GM12878 (cell line): Measurements from ENCODE around the gene NEU4. TPM values are rescaled to one million over a fixed set of nuclear protein-coding genes. Genes with fewer than 3 reads are reported as not detected.

Experiments
- ATAC-seq: fragments of 200-7000 bp; cut with Tn5 transposase; 3 replicates; pipeline ENCODE4 v1.9.1; 2020; ENCODE audit warnings: mild to moderate bottlenecking, moderate library complexity
- BruUV-seq: library from RNA; stranded (reverse); fragments of 400-500 nt; replicated peaks from 2 replicates; lab custom pipeline; 2021; lab: Mats Ljungman, UMichigan
- CTCF ChIA-PET: fragments of 300-600 bp; sonication (Branson Sonifier 250); formaldehyde crosslinking; extraction: SDS; loops from one replicate; lab custom pipeline; 2021; ENCODE audit warnings: inconsistent platforms; lab: Yijun Ruan, JAX
- POLR2A ChIA-PET: fragments of 350-600 bp; formaldehyde crosslinking; extraction: SDS; loops from one replicate; lab custom pipeline; 2021; ENCODE audit warnings: inconsistent platforms; lab: Charles Lee
- RAD21 ChIA-PET: fragments of 300-600 bp; sonication (Branson Sonifier 250); formaldehyde crosslinking; loops from one replicate; lab custom pipeline; 2023; ENCODE audit warnings: antibody characterized with exemption; ENCODE audit not compliant: unreplicated experiment; lab: Charles Lee
- SMC1A ChIA-PET: fragments of 300-600 bp; sonication (Branson Sonifier 250); formaldehyde crosslinking; loops from one replicate; lab custom pipeline; 2023; ENCODE audit not compliant: unreplicated experiment, uncharacterized antibody; lab: Charles Lee
- DNase-seq: peaks from one replicate; pipeline ENCODE4 v3.0.0-alpha.2; 2011; ENCODE audit warnings: low read depth, low spot score
- FAIRE-seq: peaks from 3 replicates; lab custom pipeline; 2011; peaks lifted over from hg19 to GRCh38; lab: Jason Lieb, UNC
- H2AFZ ChIP-seq: 2 replicates; pipeline ENCODE4 v1.6.0; 2011; ENCODE audit warnings: low read depth, low read length, control low read depth; ENCODE audit not compliant: control insufficient read depth
- H3K27ac ChIP-seq: 2 replicates; pipeline ENCODE4 v1.5.1; 2011; ENCODE audit warnings: control low read depth; ENCODE audit not compliant: control insufficient read depth, insufficient read depth
- H3K27me3 ChIP-seq, 2 experiments: replicated peaks in 1 of 2; 2 replicates each; pipeline versions ENCODE4 v1.6.0 to v1.6.1; 2011; ENCODE audit warnings: low read length in 1 of 2; ENCODE audit not compliant: control insufficient read depth in 2 of 2, insufficient read depth in 2 of 2
- H3K36me3 ChIP-seq, 2 experiments: 2 replicates each; pipeline ENCODE4 v1.5.1; 2011; ENCODE audit warnings: low read length in 1 of 2; ENCODE audit not compliant: control insufficient read depth in 2 of 2, insufficient read depth in 2 of 2
- H3K4me1 ChIP-seq: 2 replicates; pipeline ENCODE4 v1.6.1; 2011; ENCODE audit warnings: mild to moderate bottlenecking, low read length, moderate library complexity, mixed read lengths; ENCODE audit not compliant: control insufficient read depth, insufficient read depth
- H3K4me2 ChIP-seq: 2 replicates; pipeline ENCODE4 v1.6.0; 2011; ENCODE audit warnings: control low read depth; ENCODE audit not compliant: control insufficient read depth, insufficient read depth
- H3K4me3 ChIP-seq: fragments of 200-600 bp; sonication (generic); 2 replicates; pipeline ENCODE4 v1.5.1; 2016
- H3K79me2 ChIP-seq: 2 replicates; pipeline ENCODE4 v1.6.0; 2011; ENCODE audit warnings: low read length; ENCODE audit not compliant: control insufficient read depth, insufficient read depth
- H3K9ac ChIP-seq: 2 replicates; pipeline ENCODE4 v1.8.0; 2011; ENCODE audit warnings: low read length, control low read depth, mixed read lengths; ENCODE audit not compliant: control insufficient read depth, insufficient read depth
- H3K9me3 ChIP-seq: replicated peaks from 3 replicates; pipeline ENCODE4 v1.5.1; 2011; ENCODE audit warnings: mild to moderate bottlenecking, low read length; ENCODE audit not compliant: control insufficient read depth, insufficient read depth
- H4K20me1 ChIP-seq: 2 replicates; pipeline ENCODE4 v1.6.0; 2011; ENCODE audit not compliant: control insufficient read depth, insufficient read depth
- ATF2 ChIP-seq: IDR thresholded peaks from 2 replicates; pipeline ENCODE4 v1.6.1; 2012; ENCODE audit warnings: low read length, inconsistent platforms
- CBX3 ChIP-seq: fragments of 200-600 bp; sonication (generic); IDR thresholded peaks from 2 replicates; pipeline ENCODE4 v1.6.1; 2016; ENCODE audit warnings: low read depth, borderline replicate concordance
- CEBPB ChIP-seq, 2 experiments: fragments of 150-350 bp in 1 of 2; IDR thresholded peaks; 2 replicates each; pipeline ENCODE4 v1.6.1; 2012 to 2014; ENCODE audit warnings: low read depth in 2 of 2, low read length in 2 of 2, borderline replicate concordance in 1 of 2, inconsistent platforms in 1 of 2
- ESRRA ChIP-seq: IDR thresholded peaks from 2 replicates; pipeline ENCODE4 v1.6.1; 2012; ENCODE audit warnings: mild to moderate bottlenecking, low read length, improper control_type of control experiment
- HDAC6 ChIP-seq: fragments of 200-600 bp; sonication (generic); IDR thresholded peaks from one replicate; pipeline ENCODE4 v1.8.0; 2017; ENCODE audit warnings: antibody characterized with exemption; ENCODE audit not compliant: unreplicated experiment
- IKZF2 ChIP-seq, 2 experiments: fragments of 450-650 bp; IDR thresholded peaks; 2 replicates each; pipeline ENCODE4 v1.6.1; 2017; ENCODE audit warnings: mild to moderate bottlenecking in 2 of 2, moderate library complexity in 2 of 2
- KLF5 ChIP-seq: fragments of 450-650 bp; IDR thresholded peaks from 2 replicates; pipeline ENCODE4 v1.6.1; 2014; ENCODE audit warnings: mild to moderate bottlenecking; ENCODE audit not compliant: partially characterized antibody
- MTA2 ChIP-seq: fragments of 450-650 bp; IDR thresholded peaks from 2 replicates; pipeline ENCODE4 v1.6.1; 2016; ENCODE audit warnings: low read depth, mild to moderate bottlenecking, moderate library complexity
- MYB ChIP-seq: fragments of 150-350 bp; IDR thresholded peaks from 2 replicates; pipeline ENCODE4 v1.6.1; 2014; ENCODE audit warnings: mild to moderate bottlenecking, low read depth, low read length, borderline replicate concordance
- RB1 ChIP-seq: fragments of 450-650 bp; formaldehyde crosslinking; IDR thresholded peaks from 2 replicates; pipeline ENCODE4 v1.6.1; 2017; ENCODE audit warnings: mild to moderate bottlenecking, borderline replicate concordance
- RBBP5 ChIP-seq: fragments of 200-600 bp; sonication (generic); conservative IDR thresholded peaks from 2 replicates; pipeline ENCODE4 v1.6.1; 2016
- RFX5 ChIP-seq: IDR thresholded peaks from 2 replicates; pipeline ENCODE4 v1.6.1; 2011; ENCODE audit warnings: low read depth, low read length, improper control_type of control experiment
- SKIL ChIP-seq: fragments of 450-650 bp; IDR thresholded peaks from 2 replicates; pipeline ENCODE4 v1.6.1; 2017; ENCODE audit warnings: mild to moderate bottlenecking, low read depth, inconsistent platforms; ENCODE audit not compliant: poor library complexity, severe bottlenecking
- SMAD5 ChIP-seq: IDR thresholded peaks from 2 replicates; pipeline ENCODE4 v1.6.1; 2016; ENCODE audit warnings: antibody characterized with exemption, low read depth
- SREBF1 ChIP-seq: IDR thresholded peaks from 2 replicates; pipeline ENCODE4 v1.6.1; 2012; ENCODE audit warnings: mild to moderate bottlenecking, low read length
- SRF ChIP-seq, 2 experiments: IDR thresholded peaks; 2 replicates each; pipeline ENCODE4 v1.6.1; 2011; ENCODE audit warnings: low read depth in 2 of 2, low read length in 2 of 2, mild to moderate bottlenecking in 1 of 2, moderate library complexity in 1 of 2
- TCF7 ChIP-seq: IDR thresholded peaks from 2 replicates; pipeline ENCODE4 v1.6.1; 2014; ENCODE audit warnings: antibody characterized with exemption, borderline replicate concordance
- ZNF622 ChIP-seq: fragments of 450-650 bp; IDR thresholded peaks from 2 replicates; pipeline ENCODE4 v1.6.1; 2017; ENCODE audit warnings: mild to moderate bottlenecking, inconsistent platforms
- WGBS: methylation state at CpG from one replicate; pipeline ENCODE4 v1.1.6; 2016; ENCODE audit warnings: low lambda C conversion rate; ENCODE audit not compliant: insufficient replicate concordance, insufficient coverage; ENCODE audit errors: missing lambda C conversion rate; 5-methylcytosine and 5-hydroxymethylcytosine counted together
- in situ Hi-C: fragments of 300-500 bp; cut with MboI; formaldehyde crosslinking; loops from 9 replicates; pipeline ENCODE4 v1.14.3; 2018; ENCODE audit warnings: mixed read lengths
- intact Hi-C: fragments of 100-400 bp; cut with micrococcal nuclease; formaldehyde crosslinking; loops from one replicate; pipeline ENCODE4 v1.14.2; 2022; ENCODE audit not compliant: unreplicated experiment
- polyA plus RNA-seq, 11 experiments: library from polyadenylated mRNA; depleted of rRNA in 4 of 11; unstranded in 6 of 11; stranded (reverse) in 5 of 11; fragments of >200 nt; fragmentation: Nextera tagmentation in 4 of 11; fragmentation: Illumina TruSeq in 1 of 11; extraction: Ambion mirVana in 4 of 11; extraction: Trizol in 1 of 11; gene quantifications; 1 replicate in 1 of 11; 2 replicates in 10 of 11; pipeline versions ENCODE4 v1.2.1 to v1.2.3, GENCODE V29; 2011 to 2016; ENCODE audit warnings: inconsistent platforms in 2 of 11, missing spikeins in 2 of 11, low read depth in 1 of 11
- total RNA-seq, 4 experiments: library from RNA; depleted of rRNA in 3 of 4; stranded (reverse); fragments of >200 nt in 3 of 4; fragmentation: Illumina TruSeq in 1 of 4; extraction: Trizol in 1 of 4; gene quantifications; 2 replicates each; pipeline versions ENCODE4 v1.2.1 to v1.2.3, GENCODE V29; 2013 to 2021

Gene NEU4
- total and polyA plus RNA-seq, 10 of the 15 experiments (the other 5 are each of a cell fraction or from before 2014, with no cell fraction given): 0.01 to 0.28 (median 0.14) TPM; not detected in 5

GRCh38 chr2:241854342-241855244 is 45.6 kb downstream of the NEU4 start:
- no peaks in the 10 kb centered on the region for H4K20me1 ChIP-seq
- no peak for DNase-seq
- in situ Hi-C loops: no loop called here
- H2AFZ ChIP-seq: no peak overlapping the region
- H3K4me3 ChIP-seq: no peak overlapping the region
- 58% methylated on average over 20 of the region's 21 CpGs for WGBS
- intact Hi-C loops: no loop called here
- no peaks in the 10 kb centered on the region for H3K27me3 ChIP-seq
- no peaks in the 10 kb centered on the region for H3K9me3 ChIP-seq
- CTCF ChIA-PET: no interaction called here
- H3K4me2 ChIP-seq: no peak overlapping the region
- H3K9ac ChIP-seq: no peak overlapping the region
- H3K79me2 ChIP-seq: peaks cover 7% of the 10 kb centered on the region
- H3K36me3 ChIP-seq: no peaks in the 10 kb centered on the region
- peaks cover 10% of the 10 kb centered on the region for H3K4me1 ChIP-seq
- RAD21 ChIA-PET: no interaction called here
- SMC1A ChIA-PET: interaction anchor here (1.1 kb wide), 1 partner anchor 18 kb away, joined by 3 read pairs; no protein-coding TSS in a partner anchor
- no peak overlapping the region for H3K27ac ChIP-seq
- POLR2A ChIA-PET: no interaction called here
- ATAC-seq: no peak
- BruUV-seq: no TSS peak
- FAIRE-seq: no peak
- TF ChIP-seq SREBF1 (no peak), KLF5 (no peak), RB1 (no peak), SMAD5 (no peak), MTA2 (no peak), HDAC6 (no peak), SKIL (no peak), RFX5 (no peak), ESRRA (no peak), ATF2 (no peak), CBX3 (no peak), MYB (no peak), RBBP5 (no peak), CEBPB (IDR thresholded peaks at IDR 0.05; ENCODE audit: borderline replicate concordance in 1 of 2, low read depth in 2 of 2, low read length in 2 of 2) (no peak), TCF7 (no peak), IKZF2 (IDR thresholded peaks at IDR 0.05) (no peak), SRF (IDR thresholded peaks at IDR 0.05; ENCODE audit: low read depth in 2 of 2, low read length in 2 of 2) (no peak), ZNF622 (no peak)
